ENCODE measurements around the gene EXOSC3. TPM values are rescaled to one million over a fixed set of nuclear protein-coding genes. Genes with fewer than 3 reads are reported as not detected.

Gene EXOSC3
- total and polyA plus RNA-seq, 9 of the 15 experiments (the other 6 are each of a cell fraction or from before 2014, with no cell fraction given) = 18.5 to 266 (median 114) TPM

DNA sequence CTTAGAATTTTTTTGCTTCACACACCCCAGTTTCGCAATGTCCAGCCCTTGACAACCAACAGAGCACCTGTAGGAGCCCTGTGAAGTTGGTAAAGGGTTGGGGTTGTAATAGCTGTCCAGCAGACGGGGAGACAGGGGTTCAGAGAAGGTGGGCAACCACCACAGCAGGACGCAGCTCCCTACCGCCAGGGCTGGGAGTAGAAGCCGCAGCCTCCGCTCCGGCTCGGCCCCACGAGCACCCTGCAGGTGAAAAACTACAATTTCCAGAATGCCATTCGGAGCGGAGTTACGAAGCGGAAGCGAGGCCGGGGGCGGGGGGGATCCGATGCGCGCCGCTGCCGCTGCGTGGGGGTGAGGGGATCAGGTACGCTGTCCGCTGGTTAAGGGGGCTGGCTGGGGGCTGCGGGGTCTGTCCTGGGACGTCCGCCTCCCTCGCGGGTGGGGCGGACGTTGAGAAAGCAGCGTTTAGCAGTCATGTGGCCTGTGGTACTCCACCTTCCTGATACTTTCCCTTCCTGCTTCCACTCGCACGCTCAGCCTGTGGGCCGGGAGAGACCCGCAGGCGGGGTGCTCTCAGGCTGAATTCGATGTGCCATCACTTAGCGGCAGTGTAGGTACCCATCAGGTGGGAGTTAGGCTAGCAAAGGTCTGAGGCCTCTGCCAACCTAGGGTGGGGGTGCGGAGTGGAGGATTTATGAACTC lies 31.2 kb downstream of the EXOSC3 start, which contains the start of gene TRMT10B (continued):
- TF ChIP-seq, protein P1, sequence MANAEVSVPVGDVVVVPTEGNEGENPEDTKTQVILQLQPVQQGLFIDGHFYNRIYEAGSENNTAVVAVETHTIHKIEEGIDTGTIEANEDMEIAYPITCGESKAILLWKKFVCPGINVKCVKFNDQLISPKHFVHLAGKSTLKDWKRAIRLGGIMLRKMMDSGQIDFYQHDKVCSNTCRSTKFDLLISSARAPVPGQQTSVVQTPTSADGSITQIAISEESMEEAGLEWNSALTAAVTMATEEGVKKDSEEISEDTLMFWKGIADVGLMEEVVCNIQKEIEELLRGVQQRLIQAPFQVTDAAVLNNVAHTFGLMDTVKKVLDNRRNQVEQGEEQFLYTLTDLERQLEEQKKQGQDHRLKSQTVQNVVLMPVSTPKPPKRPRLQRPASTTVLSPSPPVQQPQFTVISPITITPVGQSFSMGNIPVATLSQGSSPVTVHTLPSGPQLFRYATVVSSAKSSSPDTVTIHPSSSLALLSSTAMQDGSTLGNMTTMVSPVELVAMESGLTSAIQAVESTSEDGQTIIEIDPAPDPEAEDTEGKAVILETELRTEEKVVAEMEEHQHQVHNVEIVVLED (CRISPR knock-in tag; IDR thresholded peaks at IDR 0.05) = peak; percentile 54
- TF ChIP-seq, protein P2, sequence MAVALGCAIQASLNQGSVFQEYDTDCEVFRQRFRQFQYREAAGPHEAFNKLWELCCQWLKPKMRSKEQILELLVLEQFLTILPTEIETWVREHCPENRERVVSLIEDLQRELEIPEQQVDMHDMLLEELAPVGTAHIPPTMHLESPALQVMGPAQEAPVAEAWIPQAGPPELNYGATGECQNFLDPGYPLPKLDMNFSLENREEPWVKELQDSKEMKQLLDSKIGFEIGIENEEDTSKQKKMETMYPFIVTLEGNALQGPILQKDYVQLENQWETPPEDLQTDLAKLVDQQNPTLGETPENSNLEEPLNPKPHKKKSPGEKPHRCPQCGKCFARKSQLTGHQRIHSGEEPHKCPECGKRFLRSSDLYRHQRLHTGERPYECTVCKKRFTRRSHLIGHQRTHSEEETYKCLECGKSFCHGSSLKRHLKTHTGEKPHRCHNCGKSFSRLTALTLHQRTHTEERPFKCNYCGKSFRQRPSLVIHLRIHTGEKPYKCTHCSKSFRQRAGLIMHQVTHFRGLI (CRISPR knock-in tag; IDR thresholded peaks at IDR 0.05) = no peak
- peak in 1 of 2 experiments; percentile 37; a peak in 2 of 4 replicates for TF ChIP-seq HDAC1 (IDR thresholded peaks at IDR 0.05)
- TF ChIP-seq PCBP1 (IDR thresholded peaks at IDR 0.05; ENCODE audit: low read depth, low read length, poor library complexity, severe bottlenecking) = peak; percentile 35
- peak; percentile 79 for TF ChIP-seq EGR1 (conservative IDR thresholded peaks at IDR 0.05)
- TF ChIP-seq, protein P3, sequence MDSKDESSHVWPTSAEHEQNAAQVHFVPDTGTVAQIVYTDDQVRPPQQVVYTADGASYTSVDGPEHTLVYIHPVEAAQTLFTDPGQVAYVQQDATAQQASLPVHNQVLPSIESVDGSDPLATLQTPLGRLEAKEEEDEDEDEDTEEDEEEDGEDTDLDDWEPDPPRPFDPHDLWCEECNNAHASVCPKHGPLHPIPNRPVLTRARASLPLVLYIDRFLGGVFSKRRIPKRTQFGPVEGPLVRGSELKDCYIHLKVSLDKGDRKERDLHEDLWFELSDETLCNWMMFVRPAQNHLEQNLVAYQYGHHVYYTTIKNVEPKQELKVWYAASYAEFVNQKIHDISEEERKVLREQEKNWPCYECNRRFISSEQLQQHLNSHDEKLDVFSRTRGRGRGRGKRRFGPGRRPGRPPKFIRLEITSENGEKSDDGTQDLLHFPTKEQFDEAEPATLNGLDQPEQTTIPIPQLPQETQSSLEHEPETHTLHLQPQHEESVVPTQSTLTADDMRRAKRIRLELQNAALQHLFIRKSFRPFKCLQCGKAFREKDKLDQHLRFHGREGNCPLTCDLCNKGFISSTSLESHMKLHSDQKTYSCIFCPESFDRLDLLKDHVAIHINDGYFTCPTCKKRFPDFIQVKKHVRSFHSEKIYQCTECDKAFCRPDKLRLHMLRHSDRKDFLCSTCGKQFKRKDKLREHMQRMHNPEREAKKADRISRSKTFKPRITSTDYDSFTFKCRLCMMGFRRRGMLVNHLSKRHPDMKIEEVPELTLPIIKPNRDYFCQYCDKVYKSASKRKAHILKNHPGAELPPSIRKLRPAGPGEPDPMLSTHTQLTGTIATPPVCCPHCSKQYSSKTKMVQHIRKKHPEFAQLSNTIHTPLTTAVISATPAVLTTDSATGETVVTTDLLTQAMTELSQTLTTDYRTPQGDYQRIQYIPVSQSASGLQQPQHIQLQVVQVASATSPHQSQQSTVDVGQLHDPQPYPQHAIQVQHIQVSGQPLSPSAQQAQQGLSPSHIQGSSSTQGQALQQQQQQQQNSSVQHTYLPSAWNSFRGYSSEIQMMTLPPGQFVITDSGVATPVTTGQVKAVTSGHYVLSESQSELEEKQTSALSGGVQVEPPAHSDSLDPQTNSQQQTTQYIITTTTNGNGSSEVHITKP (IDR thresholded peaks at IDR 0.05; ENCODE audit: partially characterized antibody) = peak; percentile 81
- no peak for TF ChIP-seq TARDBP (IDR thresholded peaks at IDR 0.05)
- TF ChIP-seq NBN (IDR thresholded peaks at IDR 0.05; ENCODE audit: low read depth) = no peak
- TF ChIP-seq KDM5B (IDR thresholded peaks at IDR 0.05; ENCODE audit: insufficient replicate concordance, low read depth, low read length) = peak; percentile 35
- TF ChIP-seq BCL6 (CRISPR knock-in tag; IDR thresholded peaks at IDR 0.05) = no peak
- TF ChIP-seq ZNF644 (tag; IDR thresholded peaks at IDR 0.05; ENCODE audit: low read depth) = no peak
- TF ChIP-seq LCOR (CRISPR knock-in tag; IDR thresholded peaks at IDR 0.05) = no peak
- peak; percentile 76 for TF ChIP-seq POLR2G (IDR thresholded peaks at IDR 0.05; ENCODE audit: low read depth, low read length)
- no peak for TF ChIP-seq ZNF77 (CRISPR knock-in tag; IDR thresholded peaks at IDR 0.05)
- TF ChIP-seq MCM7 (IDR thresholded peaks at IDR 0.05) = no peak
- TF ChIP-seq TBP (optimal IDR thresholded peaks at IDR 0.05; ENCODE audit: low read depth, low read length) = peak; percentile 26
- TF ChIP-seq, protein P4, sequence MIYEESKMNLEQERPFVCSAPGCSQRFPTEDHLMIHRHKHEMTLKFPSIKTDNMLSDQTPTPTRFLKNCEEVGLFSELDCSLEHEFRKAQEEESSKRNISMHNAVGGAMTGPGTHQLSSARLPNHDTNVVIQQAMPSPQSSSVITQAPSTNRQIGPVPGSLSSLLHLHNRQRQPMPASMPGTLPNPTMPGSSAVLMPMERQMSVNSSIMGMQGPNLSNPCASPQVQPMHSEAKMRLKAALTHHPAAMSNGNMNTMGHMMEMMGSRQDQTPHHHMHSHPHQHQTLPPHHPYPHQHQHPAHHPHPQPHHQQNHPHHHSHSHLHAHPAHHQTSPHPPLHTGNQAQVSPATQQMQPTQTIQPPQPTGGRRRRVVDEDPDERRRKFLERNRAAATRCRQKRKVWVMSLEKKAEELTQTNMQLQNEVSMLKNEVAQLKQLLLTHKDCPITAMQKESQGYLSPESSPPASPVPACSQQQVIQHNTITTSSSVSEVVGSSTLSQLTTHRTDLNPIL (CRISPR knock-in tag; IDR thresholded peaks at IDR 0.05) = no peak
- TF ChIP-seq ARNT (IDR thresholded peaks at IDR 0.05) = 0 out of 4 replicates have a peak, but pooled peaks of 1 of the 2 experiments have one; percentile 22
- TF ChIP-seq GABPB1 (CRISPR knock-in tag; IDR thresholded peaks at IDR 0.05) = peak; percentile 89
- TF ChIP-seq ETV5 (CRISPR knock-in tag; IDR thresholded peaks at IDR 0.05; ENCODE audit: low read depth) = peak; percentile 66; the same call in 1 of the 2 replicates
- peak; percentile 85 for TF ChIP-seq RBBP5 (IDR thresholded peaks at IDR 0.05; ENCODE audit: borderline replicate concordance, insufficient read depth, low read length, poor library complexity, severe bottlenecking)

All from K562 (cell line).